B cell (primary cell): Measurements from ENCODE around the gene DGCR6. TPM values are rescaled to one million over a fixed set of nuclear protein-coding genes. Genes with fewer than 3 reads are reported as not detected.
"Not testable (repeated sequence)": the region's sequence is repeated elsewhere in the genome, so short reads cannot be mapped to it uniquely, and the experiment has no call there.

Experiments used
- ATAC-seq: fragments of 200-7000 bp; cut with Tn5 transposase; one replicate; pipeline ENCODE4 v1.10.0; 2021; ENCODE audit warnings: low read depth, mild to moderate bottlenecking, moderate number of reproducible peaks, moderate library complexity
- CTCF ChIA-PET: fragments of 350-600 bp; sonication (Branson Sonifier 250); formaldehyde crosslinking; loops from one replicate; lab custom pipeline; 2021; ENCODE audit warnings: antibody characterized with exemption, inconsistent platforms; lab: Charles Lee
- POLR2A ChIA-PET: fragments of 350-600 bp; sonication (Branson Sonifier 250); formaldehyde crosslinking; loops from one replicate; lab custom pipeline; 2021; ENCODE audit warnings: antibody characterized with exemption; lab: Charles Lee
- DNase-seq: peaks from one replicate; pipeline ENCODE4 v3.0.0; 2013
- H2AFZ ChIP-seq: 2 replicates; pipeline ENCODE4 v1.6.1; 2012; ENCODE audit warnings: mild to moderate bottlenecking, low read depth, low read length; ENCODE audit not compliant: insufficient read depth, poor library complexity, severe bottlenecking
- H3K27ac ChIP-seq, 2 donors: 1 replicate in 1 of 2; 2 replicates in 1 of 2; pipeline ENCODE4 v1.5.1; 2012 to 2013; ENCODE audit warnings: low read length in 2 of 2, mild to moderate bottlenecking in 2 of 2, moderate library complexity in 1 of 2
- H3K27me3 ChIP-seq, 4 experiments: fragments of 200-600 bp in 1 of 4; sonication (generic) in 1 of 4; replicated peaks in 1 of 4; 1 replicate in 2 of 4; 2 replicates in 2 of 4; pipeline versions ENCODE4 v1.6.1 to v1.7.0; 2013 to 2016; ENCODE audit warnings: low read length in 3 of 4, mild to moderate bottlenecking in 2 of 4, mixed read lengths in 1 of 4, moderate library complexity in 1 of 4; ENCODE audit not compliant: insufficient read depth in 4 of 4, control insufficient read depth in 3 of 4; ENCODE audit errors: control extremely low read depth in 1 of 4
- H3K36me3 ChIP-seq, 2 experiments: replicated peaks in 1 of 2; 1 replicate in 1 of 2; 2 replicates in 1 of 2; pipeline versions ENCODE4 v1.6.1 to v1.7.1; 2013; ENCODE audit warnings: low read length in 1 of 2; ENCODE audit not compliant: insufficient read depth in 2 of 2, control insufficient read depth in 1 of 2; ENCODE audit errors: control extremely low read depth in 1 of 2, extremely low read depth in 1 of 2
- H3K4me1 ChIP-seq, 2 donors: fragments of 200-600 bp in 1 of 2; sonication (generic) in 1 of 2; 1 replicate in 1 of 2; 2 replicates in 1 of 2; pipeline versions ENCODE4 v1.5.1 to v1.6.1; 2013 to 2017; ENCODE audit warnings: low read length in 2 of 2; ENCODE audit not compliant: control insufficient read depth in 2 of 2, insufficient read depth in 2 of 2
- H3K4me2 ChIP-seq: replicated peaks from 2 replicates; pipeline ENCODE3; 2012; ENCODE audit warnings: mild to moderate bottlenecking, low read depth, low read length; ENCODE audit not compliant: poor library complexity, severe bottlenecking
- H3K4me3 ChIP-seq, 5 experiments: fragments of 200-600 bp in 1 of 5; sonication (generic) in 1 of 5; 1 replicate in 3 of 5; 2 replicates in 2 of 5; pipeline versions ENCODE4 v1.5.1 to v1.7.0; 2011 to 2016; ENCODE audit warnings: low read length in 4 of 5, mild to moderate bottlenecking in 4 of 5, low read depth in 2 of 5, control low read depth in 1 of 5, moderate library complexity in 1 of 5; ENCODE audit not compliant: insufficient read depth in 1 of 5; ENCODE audit errors: control extremely low read depth in 1 of 5, extremely low read depth in 1 of 5
- H3K79me2 ChIP-seq: fragments of 200-600 bp; sonication (generic); one replicate; pipeline ENCODE4 v1.6.0; 2016; ENCODE audit warnings: low read length; ENCODE audit not compliant: control insufficient read depth, insufficient read depth
- H3K9ac ChIP-seq: fragments of 200-600 bp; sonication (generic); 2 replicates; pipeline ENCODE4 v1.6.1; 2017; ENCODE audit warnings: mild to moderate bottlenecking, low read length, moderate library complexity
- H3K9me3 ChIP-seq, 3 donors: one replicate each; pipeline versions ENCODE4 v1.6.1 to v1.7.1; 2013; ENCODE audit warnings: low read length in 2 of 3; ENCODE audit not compliant: control insufficient read depth in 2 of 3, insufficient read depth in 1 of 3; ENCODE audit errors: control extremely low read depth in 1 of 3
- H4K20me1 ChIP-seq: 2 replicates; pipeline ENCODE4 v1.6.0; 2012; ENCODE audit warnings: mild to moderate bottlenecking, low read length; ENCODE audit not compliant: insufficient read depth, control insufficient read depth, poor library complexity, severe bottlenecking
- H3K27ac Mint-ChIP-seq: one replicate; pipeline ENCODE4 v1.8.0; 2021; ENCODE audit warnings: mixed read lengths
- H3K27me3 Mint-ChIP-seq: one replicate; pipeline ENCODE4 v1.8.0; 2021; ENCODE audit warnings: mixed read lengths
- H3K4me1 Mint-ChIP-seq: one replicate; pipeline ENCODE4 v1.8.0; 2021; ENCODE audit warnings: mixed read lengths
- H3K4me3 Mint-ChIP-seq: one replicate; pipeline ENCODE4 v1.8.0; 2021; ENCODE audit warnings: mixed read lengths
- H3K9me3 Mint-ChIP-seq: one replicate; pipeline ENCODE4 v1.8.0; 2022; ENCODE audit warnings: mixed read lengths; ENCODE audit not compliant: insufficient read depth
- EZH2 ChIP-seq: IDR thresholded peaks from 2 replicates; pipeline ENCODE4 v1.6.1; 2012; ENCODE audit warnings: borderline replicate concordance, low read depth, mild to moderate bottlenecking, moderate library complexity, low read length; ENCODE audit not compliant: insufficient read depth, poor library complexity, severe bottlenecking
- WGBS: methylation state at CpG from one replicate; pipeline ENCODE4 v1.1.5; 2013; ENCODE audit warnings: missing lambda C conversion rate; ENCODE audit not compliant: insufficient coverage; 5-methylcytosine and 5-hydroxymethylcytosine counted together
- intact Hi-C: fragments of 100-400 bp; cut with micrococcal nuclease; formaldehyde crosslinking; loops from one replicate; pipeline ENCODE4 v1.10.0; 2022
- polyA plus RNA-seq: library from polyadenylated mRNA; depleted of rRNA; stranded (reverse); fragments of >200 nt; gene quantifications from 2 replicates; pipeline ENCODE4 v1.2.3, GENCODE V29; 2012
- total RNA-seq, 2 donors: library from RNA; stranded (reverse); fragments of 120-200 nt in 1 of 2; gene quantifications; 1 replicate in 1 of 2; 2 replicates in 1 of 2; pipeline versions ENCODE4 v1.2.3 to v1.2.4, GENCODE V29; 2013 to 2022
- TF ChIP-seq, protein P1 (sequence below): fragments of 200-600 bp; IDR thresholded peaks from one replicate; pipeline ENCODE4 v1.8.0; 2022; ENCODE audit warnings: antibody characterized with exemption, mild to moderate bottlenecking

DGCR6 gene
- total and polyA plus RNA-seq, 2 donors (not counting 1 experiment from before 2014, with no cell fraction given): 1.8 to 2.5 TPM

DNA sequence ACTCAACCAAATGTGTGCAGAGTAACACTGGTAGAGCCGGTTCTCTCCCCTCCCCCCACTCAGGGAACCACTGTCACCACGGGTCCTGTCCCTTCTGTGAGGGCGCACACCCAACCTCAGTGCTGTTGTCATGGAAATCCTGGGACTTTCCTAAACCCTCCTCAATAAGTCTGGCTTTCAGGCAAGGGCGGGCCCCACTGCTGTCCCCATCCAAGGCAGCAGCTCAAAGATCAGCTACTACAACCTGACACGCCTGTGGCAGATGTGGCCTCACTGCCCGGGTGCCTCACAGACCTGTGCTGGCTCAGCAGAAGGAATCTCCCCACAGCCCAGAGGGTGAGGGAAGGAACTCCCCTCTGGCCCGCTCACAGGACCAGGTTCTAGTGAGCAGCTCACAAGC, 27.8 kb downstream of the DGCR6 start:
- Histone ChIP-seq H2AFZ (no peak overlapping the region), H3K4me3 (no peak overlapping the region), H3K27me3 (no peaks in the 10 kb centered on the region), H3K9me3 (no peaks in the 10 kb centered on the region), H3K9ac (no peak overlapping the region), H3K79me2 (no peaks in the 10 kb centered on the region), H3K4me1 (no peaks in the 10 kb centered on the region), H3K27ac (no peak overlapping the region), H3K4me2 (no peak overlapping the region), H4K20me1 (no peaks in the 10 kb centered on the region), H3K36me3 (no peaks in the 10 kb centered on the region)
- TF ChIP-seq, protein P1, sequence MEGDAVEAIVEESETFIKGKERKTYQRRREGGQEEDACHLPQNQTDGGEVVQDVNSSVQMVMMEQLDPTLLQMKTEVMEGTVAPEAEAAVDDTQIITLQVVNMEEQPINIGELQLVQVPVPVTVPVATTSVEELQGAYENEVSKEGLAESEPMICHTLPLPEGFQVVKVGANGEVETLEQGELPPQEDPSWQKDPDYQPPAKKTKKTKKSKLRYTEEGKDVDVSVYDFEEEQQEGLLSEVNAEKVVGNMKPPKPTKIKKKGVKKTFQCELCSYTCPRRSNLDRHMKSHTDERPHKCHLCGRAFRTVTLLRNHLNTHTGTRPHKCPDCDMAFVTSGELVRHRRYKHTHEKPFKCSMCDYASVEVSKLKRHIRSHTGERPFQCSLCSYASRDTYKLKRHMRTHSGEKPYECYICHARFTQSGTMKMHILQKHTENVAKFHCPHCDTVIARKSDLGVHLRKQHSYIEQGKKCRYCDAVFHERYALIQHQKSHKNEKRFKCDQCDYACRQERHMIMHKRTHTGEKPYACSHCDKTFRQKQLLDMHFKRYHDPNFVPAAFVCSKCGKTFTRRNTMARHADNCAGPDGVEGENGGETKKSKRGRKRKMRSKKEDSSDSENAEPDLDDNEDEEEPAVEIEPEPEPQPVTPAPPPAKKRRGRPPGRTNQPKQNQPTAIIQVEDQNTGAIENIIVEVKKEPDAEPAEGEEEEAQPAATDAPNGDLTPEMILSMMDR: no peak
- no peak for TF ChIP-seq EZH2
- ChIA-PET POLR2A (no interaction called here), CTCF (no interaction called here)
- Mint-ChIP-seq H3K9me3 (no peaks in the 10 kb centered on the region), H3K4me1 (no peaks in the 10 kb centered on the region), H3K27ac (no peak overlapping the region), H3K4me3 (no peak overlapping the region), H3K27me3 (no peaks in the 10 kb centered on the region)
- ATAC-seq (no peak), DNase-seq (no peak)
- intact Hi-C loops: no loop called here
- no CpG with 5 or more reads among the region's 7 CpGs for WGBS

DNA sequence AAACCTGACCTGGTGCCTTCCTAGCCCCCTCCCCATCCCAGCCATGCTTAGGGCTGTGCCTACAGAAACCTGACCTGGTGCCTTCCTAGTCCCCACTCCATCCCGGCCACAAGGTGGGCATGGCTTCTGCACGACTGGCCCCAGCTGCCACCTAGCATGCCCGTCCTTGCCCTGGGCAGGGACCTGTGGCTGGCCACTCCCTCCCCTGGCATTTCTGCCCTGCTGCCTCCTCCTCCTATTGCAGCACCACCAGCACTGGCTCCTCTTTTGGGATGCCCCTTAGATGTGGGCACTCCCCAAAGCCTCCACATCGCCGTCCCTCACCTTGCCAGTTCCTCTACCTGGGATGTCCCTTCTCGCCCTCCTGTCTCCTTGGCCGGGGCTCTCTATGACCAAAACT, 28.6 kb downstream of the DGCR6 start:
- DNase-seq, H3K27me3 Mint-ChIP-seq, H3K36me3 ChIP-seq, H3K4me2 ChIP-seq, H3K9ac ChIP-seq, H2AFZ ChIP-seq, H3K9me3 Mint-ChIP-seq, H4K20me1 ChIP-seq, H3K9me3 ChIP-seq, H3K79me2 ChIP-seq, H3K4me3 Mint-ChIP-seq, POLR2A ChIA-PET, H3K4me1 ChIP-seq, H3K4me3 ChIP-seq, H3K27ac ChIP-seq, intact Hi-C loops, ATAC-seq, H3K27ac Mint-ChIP-seq, CTCF ChIA-PET, H3K27me3 ChIP-seq, H3K4me1 Mint-ChIP-seq: not testable (repeated sequence)
- WGBS: no CpG with 5 or more reads among the region's 7 CpGs
